Glutamatergic neuron (in vitro differentiated cells): ENCODE results near the gene TRPC5OS. TPM values are rescaled to one million over a fixed set of nuclear protein-coding genes. Genes with fewer than 3 reads are reported as not detected.

ENCODE experiments used
- DNase-seq: peaks from one replicate; pipeline ENCODE4 v3.0.0; 2022
- H3K27ac Mint-ChIP-seq: one replicate; pipeline ENCODE4 v1.8.0; 2020; ENCODE audit warnings: mild to moderate bottlenecking, mixed read lengths, inconsistent platforms; ENCODE audit not compliant: unreplicated experiment
- H3K27me3 Mint-ChIP-seq: one replicate; pipeline ENCODE4 v1.8.0; 2020; ENCODE audit warnings: mild to moderate bottlenecking, moderate library complexity, mixed read lengths, inconsistent platforms; ENCODE audit not compliant: unreplicated experiment
- H3K36me3 Mint-ChIP-seq: one replicate; pipeline ENCODE4 v1.8.0; 2020; ENCODE audit warnings: mild to moderate bottlenecking, mixed read lengths, inconsistent platforms; ENCODE audit not compliant: unreplicated experiment
- H3K4me1 Mint-ChIP-seq: one replicate; pipeline ENCODE4 v1.8.0; 2020; ENCODE audit warnings: mild to moderate bottlenecking, low read depth, mixed read lengths, inconsistent platforms; ENCODE audit not compliant: unreplicated experiment
- H3K4me3 Mint-ChIP-seq: one replicate; pipeline ENCODE4 v1.8.0; 2020; ENCODE audit warnings: mild to moderate bottlenecking, mixed read lengths, inconsistent platforms; ENCODE audit not compliant: unreplicated experiment
- H3K9me3 Mint-ChIP-seq: one replicate; pipeline ENCODE4 v1.8.0; 2020; ENCODE audit warnings: mild to moderate bottlenecking, moderate library complexity, mixed read lengths, inconsistent platforms; ENCODE audit not compliant: unreplicated experiment
- CTCF ChIP-seq: fragments of 200-600 bp; sonication (generic); IDR thresholded peaks from one replicate; pipeline ENCODE4 v1.5.0; 2021; ENCODE audit not compliant: partially characterized antibody, unreplicated experiment
- long read RNA-seq: library from polyadenylated mRNA; unstranded; transcript quantifications from one replicate; pipeline ENCODE4 v2.0.0, GENCODE V29; 2020; ENCODE audit not compliant: unreplicated experiment
- total RNA-seq: library from RNA; stranded (reverse); fragmentation: NEBNext Ultra II Directional; extraction: Animal tissue kit (Norgen Biotek cat#: 25700); gene quantifications from one replicate; pipeline ENCODE4 v1.2.1, GENCODE V29; 2021; ENCODE audit not compliant: unreplicated experiment

Gene TRPC5OS
- not detected for total RNA-seq
- long read RNA-seq: 0 reads

GRCh38 chrX:111875881-111876280 is at the start of gene TRPC5OS:
Gene TRPC5OS, plus strand, starts transcription at chrX:111876181. Its CDS starts 25,669 bp downstream, at chrX:111901850.
- no peak within 1 kb of the TSS for H3K4me3 Mint-ChIP-seq
- no peak for TF ChIP-seq CTCF
- DNase-seq: no peak

GRCh38 chrX:111829345-111829744 is 46.6 kb upstream of the TRPC5OS start:
- Mint-ChIP-seq H3K27me3 (no peaks in the 10 kb centered on the region), H3K4me3 (no peak overlapping the region), H3K36me3 (no peaks in the 10 kb centered on the region), H3K9me3 (no peaks in the 10 kb centered on the region), H3K27ac (no peak overlapping the region), H3K4me1 (no peaks in the 10 kb centered on the region)
- DNase-seq: no peak
- TF ChIP-seq CTCF: no peak

More at GRCh38 chrX:111875881-111876280, at the start of gene TRPC5OS:
- no peaks in the 10 kb centered on the region for H3K27me3 Mint-ChIP-seq
- H3K27ac Mint-ChIP-seq: no peak within 1 kb of the TSS
- H3K36me3 Mint-ChIP-seq: no peaks in the 10 kb centered on the region
- no peaks in the 10 kb centered on the region for H3K4me1 Mint-ChIP-seq
- H3K9me3 Mint-ChIP-seq: no peaks in the 10 kb centered on the region

- DNase-seq: no peak
- Mint-ChIP-seq H3K27me3 (no peaks in the 10 kb centered on the region), H3K27ac (no peak overlapping the region), H3K4me3 (no peak overlapping the region), H3K9me3 (no peaks in the 10 kb centered on the region), H3K36me3 (no peaks in the 10 kb centered on the region), H3K4me1 (no peaks in the 10 kb centered on the region)
- TF ChIP-seq CTCF: no peak
These were observed 45.4 kb upstream of the TRPC5OS start for GRCh38 chrX:111830571-111830970.

- no peaks in the 10 kb centered on the region for H3K36me3 Mint-ChIP-seq
- H3K4me1 Mint-ChIP-seq: no peaks in the 10 kb centered on the region
- H3K27ac Mint-ChIP-seq: no peak overlapping the region
- no peaks in the 10 kb centered on the region for H3K27me3 Mint-ChIP-seq
- TF ChIP-seq CTCF: no peak
- DNase-seq: no peak
- H3K4me3 Mint-ChIP-seq: no peak overlapping the region
- no peaks in the 10 kb centered on the region for H3K9me3 Mint-ChIP-seq
These were observed 44.6 kb upstream of the TRPC5OS start for GRCh38 chrX:111831343-111831742.

- H3K4me3 Mint-ChIP-seq: no peak overlapping the region
- H3K4me1 Mint-ChIP-seq: peaks cover 7% of the 10 kb centered on the region
- peaks cover 1% of the 10 kb centered on the region for H3K9me3 Mint-ChIP-seq
- no peak for DNase-seq
- no peaks in the 10 kb centered on the region for H3K36me3 Mint-ChIP-seq
- TF ChIP-seq CTCF: no peak
- no peak overlapping the region for H3K27ac Mint-ChIP-seq
- H3K27me3 Mint-ChIP-seq: no peaks in the 10 kb centered on the region
These were observed 38.8 kb upstream of the TRPC5OS start for GRCh38 chrX:111837197-111837596.
